Ascending aorta (tissue), 2 donors: ENCODE data around the gene IPO4. TPM values are rescaled to one million over a fixed set of nuclear protein-coding genes. Genes with fewer than 3 reads are reported as not detected.
A peak's percentile ranks its signal among the peaks of the same experiment; 100 is the strongest.
"Not testable (repeated sequence)": the region's sequence is repeated elsewhere in the genome, so short reads cannot be mapped to it uniquely, and the experiment has no call there.

Source experiments
- DNase-seq, 2 donors: peaks; one replicate each; pipeline ENCODE4 v3.0.0-alpha.2; 2019; ENCODE audit warnings: low spot score in 2 of 2
- H3K27ac ChIP-seq, 2 donors: fragments of 200-600 bp; sonication (generic); one replicate each; pipeline ENCODE4 v1.5.1; 2016 to 2017; ENCODE audit warnings: mild to moderate bottlenecking in 1 of 2
- H3K27me3 ChIP-seq: fragments of 200-600 bp; sonication (generic); one replicate; pipeline ENCODE4 v1.5.1; 2017
- H3K36me3 ChIP-seq, 2 donors: fragments of 200-600 bp; sonication (generic); one replicate each; pipeline ENCODE4 v1.5.1; 2016
- H3K4me1 ChIP-seq, 2 donors: fragments of 200-600 bp; sonication (generic); one replicate each; pipeline ENCODE4 v1.5.1; 2016 to 2017; ENCODE audit warnings: mild to moderate bottlenecking in 1 of 2
- H3K4me3 ChIP-seq, 2 donors: fragments of 200-600 bp; sonication (generic); one replicate each; pipeline ENCODE4 v1.5.1; 2016 to 2017; ENCODE audit warnings: mild to moderate bottlenecking in 1 of 2
- H3K9me3 ChIP-seq, 2 donors: fragments of 200-600 bp; sonication (generic); one replicate each; pipeline ENCODE4 v1.5.1; 2016
- intact Hi-C: fragments of 100-400 bp; cut with DNase I; formaldehyde crosslinking; loops from one replicate; pipeline ENCODE4 v1.15.1; 2023
- total RNA-seq: library from RNA; depleted of rRNA; stranded (reverse); fragments of >200 nt; gene quantifications from one replicate; pipeline ENCODE4 v1.1.0, GENCODE V29; 2016
- TF ChIP-seq, protein P1 (sequence below), 3 experiments: fragments of 200-600 bp in 2 of 3; fragments of 450-650 bp in 1 of 3; sonication (generic) in 2 of 3; IDR thresholded peaks; one replicate each; pipeline ENCODE4 v1.5.1; 2016 to 2019; ENCODE audit warnings: antibody characterized with exemption in 3 of 3, mild to moderate bottlenecking in 1 of 3, moderate library complexity in 1 of 3

IPO4 gene
- total RNA-seq, 1 donor from 2014 or later: 140 TPM

GRCh38 chr14:24204163-24205146 is 15.8 kb upstream of the IPO4 start:
- TF ChIP-seq, protein P1, sequence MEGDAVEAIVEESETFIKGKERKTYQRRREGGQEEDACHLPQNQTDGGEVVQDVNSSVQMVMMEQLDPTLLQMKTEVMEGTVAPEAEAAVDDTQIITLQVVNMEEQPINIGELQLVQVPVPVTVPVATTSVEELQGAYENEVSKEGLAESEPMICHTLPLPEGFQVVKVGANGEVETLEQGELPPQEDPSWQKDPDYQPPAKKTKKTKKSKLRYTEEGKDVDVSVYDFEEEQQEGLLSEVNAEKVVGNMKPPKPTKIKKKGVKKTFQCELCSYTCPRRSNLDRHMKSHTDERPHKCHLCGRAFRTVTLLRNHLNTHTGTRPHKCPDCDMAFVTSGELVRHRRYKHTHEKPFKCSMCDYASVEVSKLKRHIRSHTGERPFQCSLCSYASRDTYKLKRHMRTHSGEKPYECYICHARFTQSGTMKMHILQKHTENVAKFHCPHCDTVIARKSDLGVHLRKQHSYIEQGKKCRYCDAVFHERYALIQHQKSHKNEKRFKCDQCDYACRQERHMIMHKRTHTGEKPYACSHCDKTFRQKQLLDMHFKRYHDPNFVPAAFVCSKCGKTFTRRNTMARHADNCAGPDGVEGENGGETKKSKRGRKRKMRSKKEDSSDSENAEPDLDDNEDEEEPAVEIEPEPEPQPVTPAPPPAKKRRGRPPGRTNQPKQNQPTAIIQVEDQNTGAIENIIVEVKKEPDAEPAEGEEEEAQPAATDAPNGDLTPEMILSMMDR (IDR thresholded peaks at IDR 0.05): no peak
- Histone ChIP-seq H3K36me3 (peaks cover 32 to 44% of the 10 kb centered on the region in 2 donors), H3K27me3 (no peaks in the 10 kb centered on the region), H3K27ac (no peak overlapping the region), H3K4me3 (no peak overlapping the region), H3K9me3 (no peaks in the 10 kb centered on the region), H3K4me1 (no peaks in the 10 kb centered on the region)
- intact Hi-C loops: no loop called here
- no peak for DNase-seq

GRCh38 chr14:24203249-24203886 is 14.8 kb upstream of the IPO4 start:
- H3K4me3 ChIP-seq, intact Hi-C loops, H3K4me1 ChIP-seq, H3K27ac ChIP-seq, H3K27me3 ChIP-seq, H3K9me3 ChIP-seq: not testable (repeated sequence)
- peak in 1 of 2 donors; percentile 24 for DNase-seq
- H3K36me3 ChIP-seq: peaks cover 24 to 35% of the 10 kb centered on the region in 2 donors

- H3K4me3 ChIP-seq, H3K27ac ChIP-seq, H3K4me1 ChIP-seq, H3K9me3 ChIP-seq, H3K27me3 ChIP-seq, intact Hi-C loops: not testable (repeated sequence)
- peaks cover 15 to 33% of the 10 kb centered on the region in 2 donors for H3K36me3 ChIP-seq
- DNase-seq: peak in 1 of 2 donors; percentile 31
These were observed 13.9 kb upstream of the IPO4 start for GRCh38 chr14:24202538-24202937.

GRCh38 chr14:24198814-24199524 is 10.4 kb upstream of the IPO4 start:
- Histone ChIP-seq H3K27me3 (no peaks in the 10 kb centered on the region), H3K36me3 (peaks cover 3 to 13% of the 10 kb centered on the region in 2 donors), H3K4me3 (no peak overlapping the region), H3K27ac (no peak overlapping the region), H3K4me1 (peaks cover 8 to 25% of the 10 kb centered on the region in 2 donors), H3K9me3 (no peaks in the 10 kb centered on the region)
- TF ChIP-seq, protein P1 (IDR thresholded peaks at IDR 0.05): no peak
- DNase-seq: no peak
- intact Hi-C loops: no loop called here

- no peaks in the 10 kb centered on the region for H3K9me3 ChIP-seq
- H3K36me3 ChIP-seq: peaks cover 12 to 16% of the 10 kb centered on the region in 2 donors
- H3K27me3 ChIP-seq: no peaks in the 10 kb centered on the region
- peaks cover 8 to 25% of the 10 kb centered on the region in 2 donors for H3K4me1 ChIP-seq
- intact Hi-C loops: no loop called here
- no peak overlapping the region for H3K27ac ChIP-seq
- TF ChIP-seq, protein P1 (IDR thresholded peaks at IDR 0.05): no peak
- DNase-seq: no peak
- no peak overlapping the region for H3K4me3 ChIP-seq
These were observed 8.4 kb upstream of the IPO4 start for GRCh38 chr14:24197056-24197450.
